Dermis blood vessel endothelial cell (primary cell): ENCODE measurements around the gene CWC25. TPM values are rescaled to one million over a fixed set of nuclear protein-coding genes. Genes with fewer than 3 reads are reported as not detected.
"Not testable (repeated sequence)": the region's sequence is repeated elsewhere in the genome, so short reads cannot be mapped to it uniquely, and the experiment has no call there.

Experiments used
- DNase-seq: peaks from one replicate; pipeline ENCODE4 v3.0.0; 2010
- total RNA-seq: library from RNA; depleted of rRNA; stranded (reverse); fragments of >200 nt; gene quantifications from 2 replicates; pipeline ENCODE4 v1.2.3, GENCODE V29; 2014

Gene CWC25
- 11.7 and 13.1 TPM in 2 replicates for total RNA-seq

- peak; percentile 98 for DNase-seq
Observed at GRCh38 chr17:38824899-38825761, at the start of gene CWC25. TSS of gene CWC25 (minus strand) at chr17:38825321. CDS start at chr17:38825183, 138 bp downstream.

- no peak for DNase-seq
Observed at GRCh38 chr17:38873640-38874380, 48.7 kb upstream of the CWC25 start.

GRCh38 chr17:38872671-38873385 is 47.7 kb upstream of the CWC25 start:
- DNase-seq = no peak

- no peak for DNase-seq
Observed at GRCh38 chr17:38872027-38872511, 46.9 kb upstream of the CWC25 start.

- peak; percentile 83 for DNase-seq
Observed at GRCh38 chr17:38871247-38872015, 46.3 kb upstream of the CWC25 start.

- peak; percentile 53 for DNase-seq
Observed at GRCh38 chr17:38870259-38871165, 45.4 kb upstream of the CWC25 start.

GRCh38 chr17:38869526-38870258 is 44.6 kb upstream of the CWC25 start, which contains the start of gene LASP1:
TSS of gene LASP1 (plus strand) at chr17:38870058. CDS start at chr17:38870190, 132 bp downstream.
- peak; percentile 92 for DNase-seq

GRCh38 chr17:38868817-38869525 is 43.9 kb upstream of the CWC25 start:
- peak; percentile 88 for DNase-seq

GRCh38 chr17:38867968-38868816 is 43.1 kb upstream of the CWC25 start:
- DNase-seq = peak; percentile 36

GRCh38 chr17:38867179-38867967 is 42.3 kb upstream of the CWC25 start:
- peak; percentile 53 for DNase-seq

GRCh38 chr17:38864636-38865398 is 39.7 kb upstream of the CWC25 start:
- peak; percentile 69 for DNase-seq

GRCh38 chr17:38861399-38861843 is 36.3 kb upstream of the CWC25 start:
- DNase-seq = no peak

- no peak for DNase-seq
Observed at GRCh38 chr17:38857271-38857670, 32.1 kb upstream of the CWC25 start.

- not testable (repeated sequence) for DNase-seq
Observed at GRCh38 chr17:38855101-38855714, 30.1 kb upstream of the CWC25 start.

GRCh38 chr17:38853292-38854219 is 28.4 kb upstream of the CWC25 start, which contains the start of gene RPL23:
TSS of gene RPL23 (minus strand) at chr17:38853721. CDS start at chr17:38853710, 11 bp downstream.
- peak; percentile 98 for DNase-seq
